ENCODE results near the gene FUZ. TPM values are rescaled to one million over a fixed set of nuclear protein-coding genes. Genes with fewer than 3 reads are reported as not detected.
A peak's percentile ranks its signal among the peaks of the same experiment; 100 is the strongest.

Gene FUZ
- total and polyA plus RNA-seq, 4 donors: 18.4 to 36.8 (median 30.2) TPM

- Histone ChIP-seq H3K9me3 (ENCODE audit: control insufficient read depth in 4 of 4, insufficient read depth in 3 of 4, low read length in 3 of 4) (no peaks in the 10 kb centered on the region), H3K4me1 (ENCODE audit: control insufficient read depth in 5 of 5, insufficient read depth in 5 of 5, low read length in 5 of 5) (peaks cover 0 to 22% (median 0%) of the 10 kb centered on the region in 5 donors), H3K27me3 (ENCODE audit: control insufficient read depth in 3 of 3, insufficient read depth in 3 of 3, low read length in 2 of 3) (no peaks in the 10 kb centered on the region), H3K27ac (ENCODE audit: low read depth in 1 of 2, low read length in 1 of 2) (no peak overlapping the region), H3K9ac (ENCODE audit: insufficient read depth in 1 of 2, low read length in 2 of 2) (no peak overlapping the region), H3K36me3 (ENCODE audit: control insufficient read depth in 4 of 4, insufficient read depth in 4 of 4, low read length in 4 of 4) (peaks cover 8 to 37% (median 32%) of the 10 kb centered on the region in 4 donors), H3K4me3 (no peak overlapping the region)
- no peak for TF ChIP-seq CTCF (IDR thresholded peaks at IDR 0.05; ENCODE audit: control extremely low read depth, extremely low read depth)
- no peak for ATAC-seq (ENCODE audit: insufficient read depth, low FRiP score)
- WGBS, 2 donors: 86 to 90% methylated on average over 11 of the region's 11 CpGs
- no peak for DNase-seq
Measured at GRCh38 chr19:49840321-49840720, 27.2 kb upstream of the FUZ start.

- no peak overlapping the region for H3K27ac ChIP-seq (ENCODE audit: low read depth in 1 of 2, low read length in 1 of 2)
- no peaks in the 10 kb centered on the region for H3K9me3 ChIP-seq (ENCODE audit: control insufficient read depth in 4 of 4, insufficient read depth in 3 of 4, low read length in 3 of 4)
- peaks cover 8 to 41% (median 37%) of the 10 kb centered on the region in 4 donors for H3K36me3 ChIP-seq (ENCODE audit: control insufficient read depth in 4 of 4, insufficient read depth in 4 of 4, low read length in 4 of 4)
- DNase-seq (peak in 1 of 3 donors; percentile 59), ATAC-seq (ENCODE audit: insufficient read depth, low FRiP score) (no peak)
- WGBS, 2 donors: 93 to 97% methylated on average over 11 of the region's 11 CpGs
- H3K9ac ChIP-seq (ENCODE audit: insufficient read depth in 1 of 2, low read length in 2 of 2): no peak overlapping the region
- peaks cover 0 to 22% (median 0%) of the 10 kb centered on the region in 5 donors for H3K4me1 ChIP-seq (ENCODE audit: control insufficient read depth in 5 of 5, insufficient read depth in 5 of 5, low read length in 5 of 5)
- H3K4me3 ChIP-seq: no peak overlapping the region
- H3K27me3 ChIP-seq (ENCODE audit: control insufficient read depth in 3 of 3, insufficient read depth in 3 of 3, low read length in 2 of 3): no peaks in the 10 kb centered on the region
- no peak for TF ChIP-seq CTCF (IDR thresholded peaks at IDR 0.05; ENCODE audit: control extremely low read depth, extremely low read depth)
Measured at GRCh38 chr19:49839713-49840112, 26.6 kb upstream of the FUZ start.

- Histone ChIP-seq H3K27ac (ENCODE audit: low read depth in 1 of 2, low read length in 1 of 2) (no peak overlapping the region), H3K27me3 (ENCODE audit: control insufficient read depth in 3 of 3, insufficient read depth in 3 of 3, low read length in 2 of 3) (no peaks in the 10 kb centered on the region), H3K36me3 (ENCODE audit: control insufficient read depth in 4 of 4, insufficient read depth in 4 of 4, low read length in 4 of 4) (peaks cover 12 to 48% (median 42%) of the 10 kb centered on the region in 4 donors), H3K4me3 (no peak overlapping the region), H3K9me3 (ENCODE audit: control insufficient read depth in 4 of 4, insufficient read depth in 3 of 4, low read length in 3 of 4) (no peaks in the 10 kb centered on the region), H3K4me1 (ENCODE audit: control insufficient read depth in 5 of 5, insufficient read depth in 5 of 5, low read length in 5 of 5) (peaks cover 0 to 22% (median 0%) of the 10 kb centered on the region in 5 donors), H3K9ac (ENCODE audit: insufficient read depth in 1 of 2, low read length in 2 of 2) (no peak overlapping the region)
- ATAC-seq (ENCODE audit: insufficient read depth, low FRiP score): no peak
- no peak for TF ChIP-seq CTCF (IDR thresholded peaks at IDR 0.05; ENCODE audit: control extremely low read depth, extremely low read depth)
- peak; percentile 62 to 74 (median 73) for DNase-seq
- 86 to 92% methylated on average over 18 of the region's 18 CpGs for WGBS, 2 donors
Measured at GRCh38 chr19:49838885-49839588, 25.9 kb upstream of the FUZ start.
